Fibroblast of lung (primary cell): ENCODE results near the gene TEC. TPM values are rescaled to one million over a fixed set of nuclear protein-coding genes. Genes with fewer than 3 reads are reported as not detected.

Source experiments
- DNase-seq, 2 donors: peaks; one replicate each; pipeline versions ENCODE4 v3.0.0 to v3.0.0-alpha.2; 2010; ENCODE audit warnings: low read depth in 2 of 2
- H2AFZ ChIP-seq: 2 replicates; pipeline ENCODE4 v1.5.1; 2012; ENCODE audit warnings: low read length, control low read depth, inconsistent platforms
- H3K27ac ChIP-seq: 2 replicates; pipeline ENCODE4 v1.5.1; 2011; ENCODE audit warnings: low read length, control low read depth; ENCODE audit not compliant: insufficient read depth
- H3K27me3 ChIP-seq: 2 replicates; pipeline ENCODE4 v1.5.1; 2011; ENCODE audit warnings: mild to moderate bottlenecking, low read length; ENCODE audit not compliant: control insufficient read depth, insufficient read depth
- H3K36me3 ChIP-seq: 2 replicates; pipeline ENCODE4 v1.5.1; 2011; ENCODE audit warnings: low read length; ENCODE audit not compliant: control insufficient read depth, insufficient read depth
- H3K4me1 ChIP-seq: 2 replicates; pipeline ENCODE4 v1.5.1; 2011; ENCODE audit warnings: low read length; ENCODE audit not compliant: control insufficient read depth, insufficient read depth; ENCODE audit errors: extremely low read depth
- H3K4me2 ChIP-seq: 2 replicates; pipeline ENCODE4 v1.5.1; 2011; ENCODE audit warnings: low read length, control low read depth; ENCODE audit not compliant: insufficient read depth; ENCODE audit errors: extremely low read depth
- H3K4me3 ChIP-seq, 4 experiments: fragments of 200-600 bp in 1 of 4; sonication (generic) in 1 of 4; replicated peaks in 1 of 4; 2 replicates each; pipeline ENCODE4 v1.5.1; 2011 to 2016; ENCODE audit warnings: low read length in 4 of 4, low read depth in 3 of 4, mild to moderate bottlenecking in 3 of 4, control low read depth in 2 of 4, inconsistent platforms in 1 of 4, mixed read lengths in 1 of 4; ENCODE audit not compliant: insufficient read depth in 1 of 4; ENCODE audit errors: control extremely low read depth in 1 of 4
- H3K79me2 ChIP-seq: 2 replicates; pipeline ENCODE4 v1.5.1; 2012; ENCODE audit warnings: mild to moderate bottlenecking, low read length, inconsistent platforms; ENCODE audit not compliant: control insufficient read depth, insufficient read depth
- H3K9ac ChIP-seq: 2 replicates; pipeline ENCODE4 v1.5.1; 2011; ENCODE audit warnings: mild to moderate bottlenecking, low read length, control low read depth; ENCODE audit not compliant: insufficient read depth
- H3K9me3 ChIP-seq: 2 replicates; pipeline ENCODE4 v1.5.1; 2012; ENCODE audit warnings: low read depth, low read length; ENCODE audit not compliant: control insufficient read depth, insufficient read depth
- H4K20me1 ChIP-seq: 2 replicates; pipeline ENCODE4 v1.5.1; 2011; ENCODE audit warnings: low read length; ENCODE audit not compliant: control insufficient read depth, insufficient read depth; ENCODE audit errors: extremely low read depth
- CTCF ChIP-seq, 2 donors: IDR thresholded peaks in 1 of 2; conservative IDR thresholded peaks in 1 of 2; 1 replicate in 1 of 2; 2 replicates in 1 of 2; pipeline ENCODE4 v1.5.1; 2011 to 2012; ENCODE audit warnings: low read length in 2 of 2, control low read depth in 1 of 2, inconsistent platforms in 1 of 2, low read depth in 1 of 2, mild to moderate bottlenecking in 1 of 2
- EZH2 ChIP-seq: IDR thresholded peaks from 2 replicates; pipeline ENCODE4 v1.5.1; 2012; ENCODE audit warnings: low read length, control low read depth, mild to moderate bottlenecking; ENCODE audit errors: missing control alignments
- polyA plus RNA-seq, 2 donors: library from polyadenylated mRNA; depleted of rRNA in 1 of 2; stranded (reverse) in 1 of 2; unstranded in 1 of 2; fragments of >200 nt; gene quantifications; 2 replicates each; pipeline ENCODE4 v1.2.1, GENCODE V29; 2011 to 2012; ENCODE audit warnings: missing spikeins in 1 of 2
- total RNA-seq: library from RNA; depleted of rRNA; stranded (reverse); fragments of >200 nt; gene quantifications from 2 replicates; pipeline ENCODE4 v1.2.1, GENCODE V29; 2014

TEC gene
- total and polyA plus RNA-seq, 2 donors (not counting 1 experiment from before 2014, with no cell fraction given), result 0.79 to 5.3 TPM

- no peak overlapping the region for H3K4me3 ChIP-seq
- H3K4me2 ChIP-seq, result no peak overlapping the region
- H3K27ac ChIP-seq, result no peak overlapping the region
- TF ChIP-seq EZH2 (no peak), CTCF (conservative IDR thresholded peaks at IDR 0.05 in 1 of 2, IDR thresholded peaks at IDR 0.05 in 1 of 2; ENCODE audit: low read depth in 1 of 2, low read length in 2 of 2) (no peak)
- no peak overlapping the region for H3K9ac ChIP-seq
- no peak for DNase-seq
- H3K27me3 ChIP-seq, result no peaks in the 10 kb centered on the region
- no peaks in the 10 kb centered on the region for H3K79me2 ChIP-seq
- H4K20me1 ChIP-seq, result no peaks in the 10 kb centered on the region
- H3K9me3 ChIP-seq, result no peaks in the 10 kb centered on the region
- no peak overlapping the region for H2AFZ ChIP-seq
- no peaks in the 10 kb centered on the region for H3K4me1 ChIP-seq
- no peaks in the 10 kb centered on the region for H3K36me3 ChIP-seq
Measured at GRCh38 chr4:48120132-48120531, 149.5 kb downstream of the TEC start.

GRCh38 chr4:48119646-48120045 lies 150.0 kb downstream of the TEC start:
- H3K79me2 ChIP-seq, result no peaks in the 10 kb centered on the region
- TF ChIP-seq EZH2, result no peak
- no peak for TF ChIP-seq CTCF (conservative IDR thresholded peaks at IDR 0.05 in 1 of 2, IDR thresholded peaks at IDR 0.05 in 1 of 2; ENCODE audit: low read depth in 1 of 2, low read length in 2 of 2)
- no peak overlapping the region for H2AFZ ChIP-seq
- no peaks in the 10 kb centered on the region for H3K27me3 ChIP-seq
- no peak overlapping the region for H3K9ac ChIP-seq
- H3K27ac ChIP-seq, result no peak overlapping the region
- no peaks in the 10 kb centered on the region for H3K9me3 ChIP-seq
- no peak for DNase-seq
- no peaks in the 10 kb centered on the region for H3K36me3 ChIP-seq
- no peaks in the 10 kb centered on the region for H4K20me1 ChIP-seq
- no peak overlapping the region for H3K4me2 ChIP-seq
- no peak overlapping the region for H3K4me3 ChIP-seq
- H3K4me1 ChIP-seq, result no peaks in the 10 kb centered on the region

- H3K9ac ChIP-seq, result no peak overlapping the region
- no peak overlapping the region for H3K27ac ChIP-seq
- H3K4me1 ChIP-seq, result no peaks in the 10 kb centered on the region
- TF ChIP-seq CTCF (conservative IDR thresholded peaks at IDR 0.05 in 1 of 2, IDR thresholded peaks at IDR 0.05 in 1 of 2; ENCODE audit: low read depth in 1 of 2, low read length in 2 of 2), result no peak
- H3K4me3 ChIP-seq, result no peak overlapping the region
- H3K27me3 ChIP-seq, result no peaks in the 10 kb centered on the region
- no peak overlapping the region for H3K4me2 ChIP-seq
- no peaks in the 10 kb centered on the region for H4K20me1 ChIP-seq
- H2AFZ ChIP-seq, result no peak overlapping the region
- no peak for DNase-seq
- no peaks in the 10 kb centered on the region for H3K36me3 ChIP-seq
- no peaks in the 10 kb centered on the region for H3K79me2 ChIP-seq
- H3K9me3 ChIP-seq, result no peaks in the 10 kb centered on the region
Measured at GRCh38 chr4:48118081-48118480, 151.6 kb downstream of the TEC start.
